Measurements from ENCODE around the gene FMN1. TPM values are rescaled to one million over a fixed set of nuclear protein-coding genes. Genes with fewer than 3 reads are reported as not detected.

FMN1 gene
- total and polyA plus RNA-seq, 2 of the 8 experiments (the other 6 are each of a cell fraction or from before 2014, with no cell fraction given) = 0.27 to 3.7 TPM

- H2BK120ac ChIP-seq (replicated peaks; ENCODE audit: low read depth, low read length) = no peak overlapping the region
- ChIA-PET POLR2A (ENCODE audit: partially characterized antibody) (interaction anchor here (0.6 kb wide), 1 partner anchor 15 kb away, joined by 5 read pairs; no protein-coding TSS in a partner anchor), CTCF (ENCODE audit: partially characterized antibody) (interaction anchor here (1.0 to 1.5 kb wide), 2 partner anchors 103 to 371 kb away, joined by 3 to 6 read pairs; no protein-coding TSS in a partner anchor)
- WGBS, 2 experiments (ENCODE audit: extremely low coverage in 1 of 2, insufficient coverage in 1 of 2, insufficient read length in 1 of 2, insufficient replicate concordance in 2 of 2, low coverage in 1 of 2, low lambda C conversion rate in 2 of 2, missing lambda C conversion rate in 1 of 2) = 84% methylated on average over 5 of the region's 5 CpGs; no CpG with 5 or more reads in 1 of the 2 experiments
- H3K4me2 ChIP-seq (ENCODE audit: insufficient read depth in 1 of 2, low read depth in 2 of 2, low read length in 2 of 2) = no peak overlapping the region
- no peak overlapping the region for H2BK20ac ChIP-seq (ENCODE audit: low read length)
- no peak overlapping the region for H4K91ac ChIP-seq (replicated peaks; ENCODE audit: insufficient read length, low read length)
- FAIRE-seq (no peak), DNase-seq (ENCODE audit: low read depth in 1 of 2, low spot score in 2 of 2) (no peak)
- no peaks in the 10 kb centered on the region for H4K20me1 ChIP-seq (replicated peaks in 1 of 2; ENCODE audit: control insufficient read depth in 1 of 2, insufficient read depth in 2 of 2, low read length in 2 of 2)
- H2BK15ac ChIP-seq (ENCODE audit: low read length) = no peak overlapping the region
- no peaks in the 10 kb centered on the region for H3K79me1 ChIP-seq (ENCODE audit: low read depth, low read length)
- H4K8ac ChIP-seq (ENCODE audit: extremely low read depth, insufficient read depth, low read length) = no peak overlapping the region
- H3K9ac ChIP-seq (replicated peaks in 1 of 4; ENCODE audit: extremely low read depth in 1 of 4, low read depth in 3 of 4, low read length in 3 of 4) = no peak overlapping the region
- H2BK5ac ChIP-seq (ENCODE audit: low read depth, low read length) = no peak overlapping the region
- no peak overlapping the region for H3K18ac ChIP-seq (ENCODE audit: extremely low read depth, low read length)
- H3K27ac ChIP-seq (ENCODE audit: low read depth, low read length) = no peak overlapping the region
- no peaks in the 10 kb centered on the region for H3K27me3 ChIP-seq (replicated peaks in 1 of 4; ENCODE audit: control insufficient read depth in 3 of 4, extremely low read depth in 1 of 4, insufficient read depth in 3 of 4, low read length in 3 of 4)
- H3K56ac ChIP-seq (replicated peaks; ENCODE audit: insufficient read length, low read depth, low read length) = no peak overlapping the region
- H3K9me3 ChIP-seq (ENCODE audit: insufficient read depth in 2 of 2, low read depth in 1 of 2, low read length in 1 of 2) = no peaks in the 10 kb centered on the region
- no peak overlapping the region for H2BK12ac ChIP-seq (ENCODE audit: low read depth, low read length)
- no peak overlapping the region for H3K14ac ChIP-seq (ENCODE audit: insufficient read length)
- no peaks in the 10 kb centered on the region for H3K23me2 ChIP-seq (ENCODE audit: low read depth, low read length)
- no peak overlapping the region for H3K4ac ChIP-seq (replicated peaks; ENCODE audit: insufficient read length, low read depth, low read length)
- no peak overlapping the region for H3K23ac ChIP-seq (ENCODE audit: insufficient read length)
- no peak overlapping the region for H2AFZ ChIP-seq (ENCODE audit: low read length)
- H3K4me3 ChIP-seq (ENCODE audit: extremely low read depth in 1 of 4, insufficient read depth in 2 of 4, low read depth in 3 of 4, low read length in 4 of 4) = no peak overlapping the region
- H2AK5ac ChIP-seq (ENCODE audit: low read depth, low read length) = no peak overlapping the region
- H3K79me2 ChIP-seq (ENCODE audit: control insufficient read depth in 1 of 2, insufficient read depth in 2 of 2, low read length in 2 of 2) = no peaks in the 10 kb centered on the region
- H3K36me3 ChIP-seq (ENCODE audit: control insufficient read depth in 2 of 4, insufficient read depth in 4 of 4, low read length in 3 of 4) = no peaks in the 10 kb centered on the region
- H3K4me1 ChIP-seq (replicated peaks in 1 of 4; ENCODE audit: control insufficient read depth in 3 of 4, insufficient read depth in 4 of 4, low read length in 3 of 4) = no peaks in the 10 kb centered on the region
- H4K5ac ChIP-seq (ENCODE audit: insufficient read length, low read depth, low read length) = no peak overlapping the region
- TF ChIP-seq GABPA (IDR thresholded peaks at IDR 0.05; ENCODE audit: borderline replicate concordance, insufficient read depth, low read length) (no peak), NRF1 (IDR thresholded peaks at IDR 0.05; ENCODE audit: low read depth, low read length) (no peak), EP300 (IDR thresholded peaks at IDR 0.05; ENCODE audit: borderline replicate concordance in 1 of 2, low read depth in 2 of 2, low read length in 2 of 2) (no peak), RFX5 (IDR thresholded peaks at IDR 0.05; ENCODE audit: borderline replicate concordance, low read depth, low read length) (no peak), SIX5 (IDR thresholded peaks at IDR 0.05; ENCODE audit: low read depth, low read length) (no peak), ASH2L (IDR thresholded peaks at IDR 0.05; ENCODE audit: low read length) (no peak), SP2 (IDR thresholded peaks at IDR 0.05; ENCODE audit: low read length) (no peak), CREB1 (IDR thresholded peaks at IDR 0.05) (no peak), SIRT6 (IDR thresholded peaks at IDR 0.05; ENCODE audit: low read length) (no peak), ZNF274 (IDR thresholded peaks at IDR 0.05; ENCODE audit: borderline replicate concordance, extremely low read depth, low read length) (no peak), PHF8 (conservative IDR thresholded peaks at IDR 0.05; ENCODE audit: low read depth, low read length) (no peak), CBX8 (IDR thresholded peaks at IDR 0.05; ENCODE audit: borderline replicate concordance, low read depth, low read length) (no peak)
- TF ChIP-seq, protein P1, sequence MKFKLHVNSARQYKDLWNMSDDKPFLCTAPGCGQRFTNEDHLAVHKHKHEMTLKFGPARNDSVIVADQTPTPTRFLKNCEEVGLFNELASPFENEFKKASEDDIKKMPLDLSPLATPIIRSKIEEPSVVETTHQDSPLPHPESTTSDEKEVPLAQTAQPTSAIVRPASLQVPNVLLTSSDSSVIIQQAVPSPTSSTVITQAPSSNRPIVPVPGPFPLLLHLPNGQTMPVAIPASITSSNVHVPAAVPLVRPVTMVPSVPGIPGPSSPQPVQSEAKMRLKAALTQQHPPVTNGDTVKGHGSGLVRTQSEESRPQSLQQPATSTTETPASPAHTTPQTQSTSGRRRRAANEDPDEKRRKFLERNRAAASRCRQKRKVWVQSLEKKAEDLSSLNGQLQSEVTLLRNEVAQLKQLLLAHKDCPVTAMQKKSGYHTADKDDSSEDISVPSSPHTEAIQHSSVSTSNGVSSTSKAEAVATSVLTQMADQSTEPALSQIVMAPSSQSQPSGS (IDR thresholded peaks at IDR 0.05; ENCODE audit: low read length) = no peak
Observed at GRCh38 chr15:33029109-33029652, 165.3 kb downstream of the FMN1 start.
